ENCODE measurements around the gene PRMT9. TPM values are rescaled to one million over a fixed set of nuclear protein-coding genes. Genes with fewer than 3 reads are reported as not detected.

PRMT9 gene
- total and polyA plus RNA-seq, 10 of the 15 experiments (the other 5 are each of a cell fraction or from before 2014, with no cell fraction given), result 4.1 to 11.8 (median 7.6) TPM

DNA sequence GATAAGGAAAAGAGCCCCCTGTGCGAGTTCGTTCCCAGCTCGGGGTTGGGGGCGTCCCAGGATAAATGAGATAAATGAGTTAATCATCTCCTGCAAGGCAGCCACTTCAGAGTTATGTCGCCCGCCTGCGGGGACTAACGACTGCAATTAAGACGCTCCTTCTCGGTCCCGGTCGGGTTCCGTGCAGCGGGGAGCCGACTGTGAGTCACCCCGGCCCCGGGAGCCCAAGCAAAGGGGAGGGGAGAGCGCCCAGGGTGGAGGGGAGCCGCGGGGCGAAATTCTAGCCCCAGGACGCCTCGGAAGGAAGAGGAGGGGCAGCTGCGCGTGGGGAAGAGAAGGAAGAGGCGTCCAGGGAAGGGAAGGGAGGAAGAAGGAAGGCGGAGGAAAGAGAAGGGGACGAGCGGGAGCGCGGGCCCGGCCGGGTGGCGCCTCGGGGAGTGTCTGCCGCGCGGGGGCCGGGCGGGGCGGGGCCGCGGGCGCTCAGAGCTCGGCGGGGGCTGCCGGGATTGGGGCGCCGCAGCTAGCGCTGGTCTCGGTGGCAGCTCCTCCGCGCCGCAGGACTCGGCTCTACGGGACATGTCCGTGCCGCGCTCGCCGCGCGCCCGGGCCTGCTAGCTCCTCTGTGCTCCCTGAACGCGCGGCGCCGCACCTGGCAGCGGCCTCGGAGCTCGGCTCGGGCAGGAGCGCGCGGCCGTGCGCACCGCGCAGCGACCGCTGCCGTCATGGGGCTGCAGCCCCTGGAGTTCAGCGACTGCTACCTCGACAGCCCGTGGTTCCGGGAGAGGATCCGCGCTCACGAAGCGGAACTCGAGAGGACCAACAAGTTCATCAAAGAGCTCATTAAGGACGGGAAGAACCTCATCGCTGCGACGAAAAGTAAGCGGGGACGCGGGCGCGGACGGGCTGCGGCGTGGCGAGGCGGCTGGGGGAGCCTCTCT is 47.9 kb upstream of the PRMT9 start, which contains the start of gene ARHGAP10:
Gene ARHGAP10, plus strand, starts transcription at position 509 of the 938 bp plus-strand sequence. Its CDS starts 214 bp downstream, at position 723.
- no peaks in the 10 kb centered on the region for H3K36me3 ChIP-seq (ENCODE audit: control insufficient read depth in 2 of 2, insufficient read depth in 2 of 2, low read length in 1 of 2)
- DNase-seq (ENCODE audit: low read depth, low spot score) (no peak), ATAC-seq (peak; percentile 71), FAIRE-seq (no peak)
- peak within 1 kb of the TSS; percentile 98 for H3K4me3 ChIP-seq
- ChIA-PET SMC1A (ENCODE audit: uncharacterized antibody, unreplicated experiment) (interaction anchor here (0.6 to 5.0 kb wide), 26 partner anchors 10 to 137 kb away, joined by 3 to 19 read pairs (median 4); partner anchors contain the start of gene PRMT9), POLR2A (interaction anchor here (0.9 to 3.8 kb wide), 22 partner anchors 8 to 135 kb away, joined by 3 to 17 read pairs (median 4); partner anchors contain the start of gene TMEM184C), RAD21 (ENCODE audit: unreplicated experiment) (interaction anchor here (0.6 to 4.8 kb wide), 28 partner anchors 9 to 143 kb away, joined by 3 to 60 read pairs (median 4); partner anchors contain the start of genes PRMT9 and TMEM184C), CTCF (interaction anchor here (0.8 to 9.1 kb wide), 15 partner anchors 10 to 133 kb away, joined by 3 to 94 read pairs (median 4); no protein-coding TSS in a partner anchor)
- no peaks in the 10 kb centered on the region for H4K20me1 ChIP-seq (ENCODE audit: control insufficient read depth, insufficient read depth)
- peak within 1 kb of the TSS; percentile 79 for H3K4me2 ChIP-seq (ENCODE audit: control insufficient read depth, insufficient read depth)
- H3K79me2 ChIP-seq (ENCODE audit: control insufficient read depth, insufficient read depth, low read length), result peaks cover 55% of the 10 kb centered on the region
- under 1% methylated on average over 47 of the region's 106 CpGs for WGBS (ENCODE audit: insufficient coverage, insufficient replicate concordance, low lambda C conversion rate, missing lambda C conversion rate)
- intact Hi-C loops (cut with micrococcal nuclease; ENCODE audit: unreplicated experiment) (loop anchor here (2.0 to 5.0 kb wide), 2 partner anchors 23 to 115 kb away; no protein-coding TSS in a partner anchor), in situ Hi-C loops (cut with MboI) (no loop called here)
- H2AFZ ChIP-seq (ENCODE audit: control insufficient read depth, low read depth, low read length), result peak within 1 kb of the TSS; percentile 89
- no peaks in the 10 kb centered on the region for H3K27me3 ChIP-seq (replicated peaks in 1 of 2; ENCODE audit: control insufficient read depth in 2 of 2, insufficient read depth in 2 of 2, low read length in 1 of 2)
- H3K9me3 ChIP-seq (replicated peaks; ENCODE audit: control insufficient read depth, insufficient read depth, low read length), result no peaks in the 10 kb centered on the region
- H3K27ac ChIP-seq (ENCODE audit: control insufficient read depth, insufficient read depth), result peak within 1 kb of the TSS; percentile 91
- TSS peak; percentile 90 for BruUV-seq (replicated peaks)
- peak within 1 kb of the TSS; percentile 74 for H3K9ac ChIP-seq (ENCODE audit: control insufficient read depth, insufficient read depth, low read length)
- H3K4me1 ChIP-seq (ENCODE audit: control insufficient read depth, insufficient read depth, low read length), result peaks cover 12% of the 10 kb centered on the region
- TF ChIP-seq SMAD1 (IDR thresholded peaks at IDR 0.05; ENCODE audit: low read depth, partially characterized antibody) (no peak), SREBF2 (IDR thresholded peaks at IDR 0.05; ENCODE audit: low read length) (no peak), PRDM15 (CRISPR knock-in tag; IDR thresholded peaks at IDR 0.05) (no peak), EP300 (IDR thresholded peaks at IDR 0.05; ENCODE audit: borderline replicate concordance in 1 of 2, control insufficient read depth in 1 of 2, low read depth in 2 of 2, low read length in 2 of 2) (no peak), ZNF207 (IDR thresholded peaks at IDR 0.05; ENCODE audit: borderline replicate concordance) (no peak), CUX1 (IDR thresholded peaks at IDR 0.05; ENCODE audit: insufficient replicate concordance, low read depth, low read length) (no peak), BACH1 (IDR thresholded peaks at IDR 0.05; ENCODE audit: borderline replicate concordance) (peak; percentile 78)
- TF ChIP-seq, protein P1, sequence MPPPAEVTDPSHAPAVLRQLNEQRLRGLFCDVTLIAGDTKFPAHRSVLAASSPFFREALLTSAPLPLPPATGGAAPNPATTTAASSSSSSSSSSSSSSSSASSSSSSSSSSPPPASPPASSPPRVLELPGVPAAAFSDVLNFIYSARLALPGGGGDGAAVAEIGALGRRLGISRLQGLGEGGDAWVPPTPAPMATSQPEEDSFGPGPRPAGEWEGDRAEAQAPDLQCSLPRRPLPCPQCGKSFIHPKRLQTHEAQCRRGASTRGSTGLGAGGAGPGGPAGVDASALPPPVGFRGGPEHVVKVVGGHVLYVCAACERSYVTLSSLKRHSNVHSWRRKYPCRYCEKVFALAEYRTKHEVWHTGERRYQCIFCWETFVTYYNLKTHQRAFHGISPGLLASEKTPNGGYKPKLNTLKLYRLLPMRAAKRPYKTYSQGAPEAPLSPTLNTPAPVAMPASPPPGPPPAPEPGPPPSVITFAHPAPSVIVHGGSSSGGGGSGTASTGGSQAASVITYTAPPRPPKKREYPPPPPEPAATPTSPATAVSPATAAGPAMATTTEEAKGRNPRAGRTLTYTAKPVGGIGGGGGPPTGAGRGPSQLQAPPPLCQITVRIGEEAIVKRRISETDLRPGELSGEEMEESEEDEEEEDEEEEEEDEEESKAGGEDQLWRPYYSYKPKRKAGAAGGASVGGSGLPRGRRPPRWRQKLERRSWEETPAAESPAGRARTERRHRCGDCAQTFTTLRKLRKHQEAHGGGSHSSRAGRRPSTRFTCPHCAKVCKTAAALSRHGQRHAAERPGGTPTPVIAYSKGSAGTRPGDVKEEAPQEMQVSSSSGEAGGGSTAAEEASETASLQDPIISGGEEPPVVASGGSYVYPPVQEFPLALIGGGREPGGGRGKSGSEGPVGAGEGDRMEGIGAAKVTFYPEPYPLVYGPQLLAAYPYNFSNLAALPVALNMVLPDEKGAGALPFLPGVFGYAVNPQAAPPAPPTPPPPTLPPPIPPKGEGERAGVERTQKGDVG (CRISPR knock-in tag; IDR thresholded peaks at IDR 0.05), result no peak

All from GM12878 (cell line).